H4 (cell line): Measurements from ENCODE around the gene NR5A2. TPM values are rescaled to one million over a fixed set of nuclear protein-coding genes. Genes with fewer than 3 reads are reported as not detected.

Experiments
- DNase-seq: peaks from one replicate; pipeline ENCODE4 v3.0.0-alpha.2; 2015; ENCODE audit warnings: low spot score
- total RNA-seq: library from RNA; depleted of rRNA; stranded (reverse); fragments of >200 nt; shearing (Covaris generic); gene quantifications from 2 replicates; pipeline ENCODE4 v1.2.3, GENCODE V29; 2014

Gene NR5A2
- total RNA-seq, 1 experiment from 2014 or later = 0.06 TPM

DNA sequence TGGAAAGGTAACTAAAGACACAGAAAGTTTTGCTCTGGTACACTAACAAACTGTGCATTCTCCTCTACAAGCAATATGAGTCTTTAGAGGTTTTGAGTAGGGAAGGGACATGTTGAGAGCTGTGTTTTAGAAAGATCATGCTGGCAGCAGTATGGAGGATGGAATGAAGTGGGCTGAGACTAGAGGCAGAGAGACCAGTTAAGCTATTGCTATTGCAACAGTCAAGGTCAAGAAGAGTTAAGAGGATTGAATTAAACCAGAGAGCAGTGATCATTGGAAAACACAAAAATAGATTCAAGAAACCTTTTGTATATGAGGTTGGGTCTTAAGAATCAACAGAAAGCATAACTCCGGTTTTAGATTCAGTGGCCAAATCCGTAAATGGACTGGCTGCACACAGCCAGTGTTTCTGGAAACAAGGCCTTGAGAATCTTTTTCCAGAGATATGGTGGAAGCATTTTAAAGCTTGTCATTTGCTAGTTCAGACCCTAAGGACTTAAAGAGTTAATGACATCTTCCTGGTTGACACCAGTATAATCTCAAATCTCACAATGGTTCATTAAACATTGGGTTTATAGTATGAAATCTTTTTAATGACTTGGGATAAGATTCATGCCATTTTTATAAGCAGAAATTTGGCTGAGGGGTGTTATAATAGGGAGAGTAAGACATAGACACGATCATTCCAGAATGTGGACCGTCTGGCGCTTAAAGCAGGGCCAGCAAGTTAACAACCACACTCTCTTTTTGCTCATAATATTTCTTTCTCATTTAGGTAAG, 177.9 kb downstream of the NR5A2 start:
- DNase-seq = no peak

- no peak for DNase-seq
These were observed 178.8 kb downstream of the NR5A2 start for GRCh38 chr1:200206340-200206739.

GRCh38 chr1:200206761-200207160, 179.3 kb downstream of the NR5A2 start:
- DNase-seq = no peak

GRCh38 chr1:200207711-200208126, 180.2 kb downstream of the NR5A2 start:
- DNase-seq = peak; percentile 37

- DNase-seq = no peak
These were observed 183.6 kb downstream of the NR5A2 start for GRCh38 chr1:200211157-200211556.

DNA sequence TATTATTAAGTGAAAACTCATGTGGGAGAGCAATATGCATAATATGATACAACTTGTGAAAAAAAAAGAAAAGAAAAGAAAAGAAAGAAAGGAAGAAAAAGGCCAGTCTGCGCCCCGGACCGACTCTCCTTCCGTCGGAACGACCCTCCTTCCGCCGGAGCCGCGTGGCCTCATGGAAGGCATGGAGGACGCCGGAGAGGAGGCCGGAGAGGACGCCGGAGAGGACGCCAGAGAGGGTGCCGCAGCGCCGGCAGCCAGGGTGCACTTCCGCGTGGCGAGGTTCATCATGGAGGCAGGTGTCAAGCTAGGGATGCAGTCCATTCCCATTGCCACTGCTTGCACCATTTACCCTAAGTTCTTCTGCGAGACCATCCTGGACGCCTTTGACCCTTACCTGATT, 185.9 kb downstream of the NR5A2 start:
- DNase-seq = no peak

DNA sequence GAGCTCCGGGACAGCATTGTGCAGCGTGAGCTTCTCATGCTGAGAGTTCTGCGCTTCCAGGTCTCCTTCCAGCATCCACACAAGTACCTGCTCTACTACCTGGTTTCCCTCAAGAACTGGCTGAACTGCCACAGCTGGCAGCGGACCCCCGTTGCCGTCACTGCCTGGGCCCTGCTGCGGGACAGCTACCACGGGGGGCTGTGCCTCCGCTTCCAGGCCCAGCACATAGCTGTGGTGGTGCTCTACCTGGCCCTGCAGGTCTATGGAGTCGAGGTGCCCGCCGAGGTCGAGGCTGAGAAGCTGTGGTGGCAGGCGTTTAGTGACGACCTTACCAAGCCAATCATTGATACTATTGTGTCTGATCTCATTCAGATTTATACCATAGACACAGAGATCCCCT, 186.4 kb downstream of the NR5A2 start:
- DNase-seq = no peak

DNA sequence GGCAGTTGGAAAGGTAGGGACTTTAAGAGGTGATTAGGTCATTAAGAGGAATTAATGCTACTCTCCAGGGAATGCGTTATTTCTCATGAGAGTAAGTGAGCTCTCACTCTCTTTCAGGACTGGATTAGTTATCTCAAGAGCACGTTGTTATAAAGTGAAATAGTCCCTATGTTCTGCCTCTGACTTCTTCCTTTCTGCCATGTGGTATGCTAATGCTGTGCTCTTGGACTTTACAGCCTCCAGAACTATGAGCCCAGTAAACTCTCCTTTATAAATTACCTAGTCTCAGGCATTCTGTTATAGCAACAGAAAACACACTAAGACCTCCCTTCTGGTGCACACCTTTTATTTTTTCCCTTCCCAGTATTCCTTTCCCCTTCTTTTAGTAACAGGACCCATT, 187.8 kb downstream of the NR5A2 start:
- no peak for DNase-seq

DNA sequence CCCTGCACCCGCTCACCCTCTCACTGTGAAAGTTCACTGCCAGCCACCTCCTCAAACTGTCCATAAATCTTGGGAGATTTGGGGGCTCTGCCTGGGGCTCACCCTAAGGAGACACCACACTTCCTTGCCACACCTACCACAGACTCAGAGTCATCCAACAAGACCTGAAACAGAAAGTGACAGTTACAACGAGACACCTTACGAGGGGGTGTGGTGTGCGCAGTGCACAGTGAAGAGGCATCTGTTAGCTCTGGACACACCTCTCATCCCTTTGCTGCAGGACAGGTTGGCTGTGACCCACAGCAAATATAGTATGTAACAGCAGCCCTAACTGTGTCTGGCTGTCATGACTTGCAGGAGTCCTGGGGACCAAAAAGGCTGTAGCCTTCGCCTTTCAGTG, 190.2 kb downstream of the NR5A2 start:
- no peak for DNase-seq

- DNase-seq = no peak
These were observed 194.2 kb downstream of the NR5A2 start for GRCh38 chr1:200221614-200222282.

DNA sequence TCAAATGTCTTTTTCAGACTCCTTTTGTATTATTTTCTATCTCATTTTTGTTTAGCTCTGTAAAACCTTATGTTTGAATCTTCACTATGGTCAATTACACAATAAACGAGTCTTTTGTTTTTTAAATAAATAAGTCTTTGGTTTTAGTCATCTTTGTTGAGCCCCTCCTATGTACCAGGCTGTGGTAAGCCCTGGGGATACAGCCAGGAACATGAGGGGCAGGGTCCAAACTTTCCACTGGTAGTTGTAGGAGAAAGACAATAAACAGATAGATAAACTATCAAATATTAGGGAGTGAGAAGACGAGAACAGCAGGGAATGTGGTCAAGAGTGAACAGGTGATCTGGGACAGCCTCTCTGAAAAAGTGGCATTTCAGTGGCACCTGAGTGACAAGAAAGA, 195.7 kb downstream of the NR5A2 start:
- no peak for DNase-seq

DNA sequence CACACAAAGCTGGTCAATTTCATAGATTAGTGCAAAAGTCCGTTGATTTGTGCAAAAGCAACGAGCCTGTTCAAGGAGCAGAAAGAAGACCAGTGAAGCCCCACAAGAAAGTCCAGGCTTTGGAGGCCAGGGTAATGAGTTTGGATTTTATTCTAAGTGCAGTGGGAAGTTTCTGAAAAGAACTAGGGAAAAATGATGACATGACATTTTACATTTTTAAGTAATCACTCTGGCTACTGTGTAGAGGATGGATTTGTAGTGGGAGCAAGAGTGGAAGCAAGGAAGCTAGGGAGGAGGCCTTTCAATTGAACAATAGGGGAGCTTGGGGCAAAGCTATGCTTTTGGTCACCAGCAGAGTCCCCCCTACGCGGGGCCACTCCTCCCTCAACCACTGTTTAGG, 196.1 kb downstream of the NR5A2 start:
- no peak for DNase-seq

GRCh38 chr1:200224315-200224714, 196.8 kb downstream of the NR5A2 start:
- DNase-seq = peak; percentile 72

DNA sequence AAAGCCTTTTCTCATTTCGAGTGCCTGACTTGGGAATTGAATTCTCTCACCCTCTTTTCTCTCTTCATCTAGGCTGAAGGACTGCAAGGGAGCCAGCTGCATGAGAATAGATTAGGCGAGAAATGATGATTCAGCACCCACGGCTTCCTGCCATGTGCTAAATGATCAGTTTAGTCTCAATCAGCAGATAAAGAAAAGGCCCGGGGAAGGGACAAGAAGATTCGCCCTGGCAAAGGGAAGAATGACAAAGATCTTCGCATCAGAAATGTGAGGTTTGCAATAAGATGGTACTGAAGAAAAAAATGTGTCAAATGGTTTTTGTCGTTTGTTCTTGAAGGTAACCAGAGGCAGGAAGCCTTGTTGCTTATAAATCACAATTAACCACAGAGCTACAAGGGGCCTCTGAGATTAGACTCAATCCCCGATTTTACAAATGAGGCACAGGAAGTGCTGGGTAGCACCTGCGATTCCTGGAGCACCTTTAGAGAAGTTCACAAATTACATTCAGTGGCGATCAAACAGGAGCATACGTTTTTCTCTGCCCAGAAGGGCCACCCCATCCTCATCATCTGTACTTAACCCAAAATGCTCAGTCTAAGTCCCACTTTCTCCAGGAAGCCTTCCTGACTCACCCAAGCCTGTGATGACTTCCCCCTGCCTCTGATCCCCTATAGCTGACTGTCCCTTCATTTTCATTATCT, 198.9 kb downstream of the NR5A2 start:
- DNase-seq = no peak

GRCh38 chr1:200226969-200227303, 199.4 kb downstream of the NR5A2 start:
- DNase-seq = no peak
